PC-9 (cell line): ENCODE results near the gene DPYSL4. TPM values are rescaled to one million over a fixed set of nuclear protein-coding genes. Genes with fewer than 3 reads are reported as not detected.

Source experiments
- BruUV-seq: library from RNA; stranded (reverse); fragments of 400-500 nt; replicated peaks from 2 replicates; lab custom pipeline; 2021; lab: Mats Ljungman, UMichigan
- CTCF ChIA-PET: fragments of 300-600 bp; sonication (Branson Sonifier 250); formaldehyde crosslinking; loops from one replicate; lab custom pipeline; 2022; ENCODE audit warnings: antibody characterized with exemption; lab: Charles Lee
- POLR2A ChIA-PET: fragments of 300-600 bp; sonication (Branson Sonifier 250); formaldehyde crosslinking; loops from one replicate; lab custom pipeline; 2022; ENCODE audit warnings: antibody characterized with exemption; ENCODE audit not compliant: unreplicated experiment; lab: Charles Lee
- DNase-seq, 2 experiments: peaks; one replicate each; pipeline versions ENCODE4 v3.0.0 to v3.0.0-alpha.2; 2015 to 2022; ENCODE audit warnings: mixed read lengths in 1 of 2
- H2AFZ ChIP-seq: fragments of 200-600 bp; sonication (generic); 2 replicates; pipeline ENCODE4 v1.8.1; 2017; ENCODE audit warnings: antibody characterized with exemption
- H3F3A ChIP-seq: fragments of 200-600 bp; sonication (generic); 2 replicates; pipeline ENCODE4 v1.8.1; 2017; ENCODE audit warnings: antibody characterized with exemption, mild to moderate bottlenecking, low read depth; ENCODE audit not compliant: insufficient read depth
- H3K27ac ChIP-seq: fragments of 200-600 bp; sonication (generic); 2 replicates; pipeline ENCODE4 v1.6.1; 2016; ENCODE audit warnings: mixed run types
- H3K27me3 ChIP-seq: fragments of 200-600 bp; sonication (generic); 2 replicates; pipeline ENCODE4 v1.6.1; 2016; ENCODE audit warnings: low read depth, mixed run types; ENCODE audit not compliant: insufficient read depth
- H3K36me3 ChIP-seq: fragments of 200-600 bp; sonication (generic); 2 replicates; pipeline ENCODE4 v1.6.1; 2016; ENCODE audit warnings: low read depth, mixed run types
- H3K4me1 ChIP-seq: fragments of 200-600 bp; sonication (generic); replicated peaks from 2 replicates; pipeline ENCODE4 v1.6.1; 2016; ENCODE audit warnings: mixed run types; ENCODE audit not compliant: insufficient read depth
- H3K4me2 ChIP-seq: fragments of 200-600 bp; sonication (generic); 2 replicates; pipeline ENCODE4 v1.6.1; 2017; ENCODE audit warnings: mixed run types
- H3K4me3 ChIP-seq: fragments of 200-600 bp; sonication (generic); 2 replicates; pipeline ENCODE4 v1.6.1; 2016; ENCODE audit warnings: mixed run types
- H3K79me2 ChIP-seq: fragments of 200-600 bp; sonication (generic); 2 replicates; pipeline ENCODE4 v1.6.1; 2017; ENCODE audit warnings: low read depth, mixed run types
- H3K9me2 ChIP-seq: fragments of 200-600 bp; sonication (generic); 2 replicates; pipeline ENCODE4 v1.8.1; 2017; ENCODE audit warnings: mild to moderate bottlenecking; ENCODE audit not compliant: insufficient read depth
- H3K9me3 ChIP-seq: fragments of 200-600 bp; sonication (generic); 2 replicates; pipeline ENCODE4 v1.8.1; 2016; ENCODE audit warnings: low read depth; ENCODE audit not compliant: insufficient read depth
- H4K20me1 ChIP-seq: fragments of 200-600 bp; sonication (generic); 2 replicates; pipeline ENCODE4 v1.8.1; 2017; ENCODE audit not compliant: insufficient read depth
- EZH2 ChIP-seq: fragments of 200-600 bp; sonication (generic); IDR thresholded peaks from 2 replicates; pipeline ENCODE4 v1.8.0; 2017; ENCODE audit warnings: antibody characterized with exemption, low read depth
- intact Hi-C: fragments of 100-400 bp; cut with micrococcal nuclease; formaldehyde crosslinking; loops from one replicate; pipeline ENCODE4 v1.10.0; 2022; ENCODE audit not compliant: unreplicated experiment
- total RNA-seq: library from RNA; stranded (reverse); gene quantifications from 2 replicates; pipeline ENCODE4 v1.2.3, GENCODE V29; 2021
- TF ChIP-seq, protein P1 (sequence below): fragments of 200-600 bp; sonication (generic); conservative IDR thresholded peaks from 2 replicates; pipeline ENCODE4 v1.6.1; 2017; ENCODE audit warnings: mixed run types, antibody characterized with exemption, mild to moderate bottlenecking, moderate library complexity

DPYSL4 gene
- total RNA-seq, 1 experiment from 2014 or later = 4.8 TPM

DNA sequence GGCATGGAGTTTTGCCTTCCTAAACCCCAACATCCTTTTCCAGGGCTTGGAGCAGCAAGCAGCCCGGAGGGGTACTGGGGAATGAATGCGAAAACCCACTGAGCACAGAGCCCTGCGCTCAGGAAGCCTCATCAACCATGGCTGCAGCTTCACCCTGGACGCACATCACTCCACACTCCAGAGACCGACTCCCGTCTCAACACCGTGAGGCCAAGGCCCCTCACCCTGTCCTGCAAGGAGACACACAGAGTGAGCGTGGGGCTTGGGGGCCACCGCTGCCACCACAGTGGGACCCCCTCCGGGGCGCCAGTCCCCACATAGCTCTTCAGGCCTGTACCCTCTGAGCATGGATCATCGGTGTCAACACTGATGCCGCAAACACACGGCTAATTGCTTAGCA is 41.9 kb downstream of the DPYSL4 start:
- Histone ChIP-seq H3K4me2 (no peak overlapping the region), H3K9me3 (no peaks in the 10 kb centered on the region)
- TF ChIP-seq, protein P1, sequence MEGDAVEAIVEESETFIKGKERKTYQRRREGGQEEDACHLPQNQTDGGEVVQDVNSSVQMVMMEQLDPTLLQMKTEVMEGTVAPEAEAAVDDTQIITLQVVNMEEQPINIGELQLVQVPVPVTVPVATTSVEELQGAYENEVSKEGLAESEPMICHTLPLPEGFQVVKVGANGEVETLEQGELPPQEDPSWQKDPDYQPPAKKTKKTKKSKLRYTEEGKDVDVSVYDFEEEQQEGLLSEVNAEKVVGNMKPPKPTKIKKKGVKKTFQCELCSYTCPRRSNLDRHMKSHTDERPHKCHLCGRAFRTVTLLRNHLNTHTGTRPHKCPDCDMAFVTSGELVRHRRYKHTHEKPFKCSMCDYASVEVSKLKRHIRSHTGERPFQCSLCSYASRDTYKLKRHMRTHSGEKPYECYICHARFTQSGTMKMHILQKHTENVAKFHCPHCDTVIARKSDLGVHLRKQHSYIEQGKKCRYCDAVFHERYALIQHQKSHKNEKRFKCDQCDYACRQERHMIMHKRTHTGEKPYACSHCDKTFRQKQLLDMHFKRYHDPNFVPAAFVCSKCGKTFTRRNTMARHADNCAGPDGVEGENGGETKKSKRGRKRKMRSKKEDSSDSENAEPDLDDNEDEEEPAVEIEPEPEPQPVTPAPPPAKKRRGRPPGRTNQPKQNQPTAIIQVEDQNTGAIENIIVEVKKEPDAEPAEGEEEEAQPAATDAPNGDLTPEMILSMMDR = no peak
- no peak for TF ChIP-seq EZH2

DNA sequence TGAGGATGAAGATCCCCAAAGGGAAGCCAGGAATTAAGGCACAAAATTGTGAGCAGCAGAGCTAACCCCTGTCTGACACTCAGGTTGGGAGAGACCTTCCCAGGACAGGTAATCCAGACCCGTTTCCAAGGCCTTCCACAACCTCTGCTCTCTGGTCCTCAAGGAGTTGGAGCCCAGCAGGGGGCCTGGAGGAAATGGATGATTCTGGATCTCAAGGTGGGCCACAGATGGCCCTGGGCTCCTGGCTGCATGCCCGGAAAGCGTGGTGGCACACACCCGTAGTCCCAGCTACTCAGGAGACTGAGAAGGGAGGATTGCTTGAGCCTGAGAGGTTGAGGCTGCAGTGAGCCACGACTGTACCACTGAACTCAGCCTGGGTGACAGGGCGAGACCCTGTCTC is 42.3 kb downstream of the DPYSL4 start:
- H3K4me1 ChIP-seq = no peaks in the 10 kb centered on the region
- POLR2A ChIA-PET = no interaction called here
- H3K27me3 ChIP-seq = no peaks in the 10 kb centered on the region
- no peaks in the 10 kb centered on the region for H3K79me2 ChIP-seq
- H3K9me3 ChIP-seq = no peaks in the 10 kb centered on the region
- H3K27ac ChIP-seq = no peak overlapping the region
- no peaks in the 10 kb centered on the region for H3K9me2 ChIP-seq
- BruUV-seq = no TSS peak
- no peak overlapping the region for H2AFZ ChIP-seq
- CTCF ChIA-PET = interaction anchor here (0.6 kb wide), 1 partner anchor 21 kb away, joined by 7 read pairs; no protein-coding TSS in a partner anchor
- H3K4me3 ChIP-seq = no peak overlapping the region
- H3K36me3 ChIP-seq = no peaks in the 10 kb centered on the region
- no peaks in the 10 kb centered on the region for H4K20me1 ChIP-seq
- no peak for DNase-seq
- TF ChIP-seq, protein P1 = no peak
- no peak for TF ChIP-seq EZH2
- intact Hi-C loops = no loop called here
- H3F3A ChIP-seq = no peaks in the 10 kb centered on the region
- H3K4me2 ChIP-seq = no peak overlapping the region

More for the DNA sequence above, 41.9 kb downstream of the DPYSL4 start:
- no peaks in the 10 kb centered on the region for H3K4me1 ChIP-seq
- POLR2A ChIA-PET = no interaction called here
- no peaks in the 10 kb centered on the region for H3K79me2 ChIP-seq
- no peaks in the 10 kb centered on the region for H3K36me3 ChIP-seq
- no TSS peak for BruUV-seq
- CTCF ChIA-PET = no interaction called here
- H4K20me1 ChIP-seq = no peaks in the 10 kb centered on the region
- H3F3A ChIP-seq = no peaks in the 10 kb centered on the region
- intact Hi-C loops = no loop called here
- H3K9me2 ChIP-seq = no peaks in the 10 kb centered on the region
- no peaks in the 10 kb centered on the region for H3K27me3 ChIP-seq
- DNase-seq = no peak
- no peak overlapping the region for H3K27ac ChIP-seq
- no peak overlapping the region for H3K4me3 ChIP-seq
- H2AFZ ChIP-seq = no peak overlapping the region

DNA sequence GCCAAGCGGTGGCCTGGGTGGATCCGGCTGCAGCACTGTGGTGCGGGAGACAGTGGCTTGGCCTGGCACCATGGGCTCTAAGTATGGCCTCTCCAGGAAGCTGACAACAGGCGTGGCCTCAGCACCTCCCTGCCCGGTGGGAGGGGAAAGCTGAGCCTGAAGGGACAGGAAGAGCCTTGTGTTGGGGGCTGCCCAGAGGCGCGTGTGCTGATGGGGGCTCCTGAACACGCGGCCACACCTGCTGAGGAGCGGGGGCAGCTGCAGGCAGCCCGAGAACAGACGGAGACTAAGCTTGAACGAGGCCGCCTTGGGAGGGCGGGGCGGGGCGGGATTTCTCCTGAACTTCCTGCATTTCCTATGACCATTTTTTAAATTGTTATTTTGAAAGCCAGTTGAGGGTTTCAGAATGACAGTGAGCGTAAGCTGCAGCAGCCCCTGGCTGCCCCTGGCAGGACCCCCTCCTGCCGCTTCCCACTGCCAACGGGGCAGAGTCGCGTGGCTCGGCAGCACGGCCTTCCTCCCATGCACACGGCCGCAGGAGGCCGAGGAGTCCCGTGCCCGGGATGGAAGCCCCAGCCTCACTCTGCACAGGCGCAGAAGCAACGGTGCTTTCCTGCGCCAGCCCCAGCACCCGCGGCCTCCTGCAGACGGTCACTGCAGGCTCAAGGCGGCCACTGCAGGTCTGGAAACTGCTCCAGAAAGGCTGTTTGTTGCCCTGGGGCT is 43.2 kb downstream of the DPYSL4 start:
- CTCF ChIA-PET = no interaction called here
- TF ChIP-seq, protein P1 = no peak
- TF ChIP-seq EZH2 = no peak
- H2AFZ ChIP-seq = no peak overlapping the region

More for the DNA sequence above, 43.2 kb downstream of the DPYSL4 start:
- no peaks in the 10 kb centered on the region for H3F3A ChIP-seq
- no peak overlapping the region for H3K27ac ChIP-seq
- no peaks in the 10 kb centered on the region for H3K9me3 ChIP-seq
- BruUV-seq = no TSS peak
- no peaks in the 10 kb centered on the region for H3K79me2 ChIP-seq
- H3K9me2 ChIP-seq = no peaks in the 10 kb centered on the region
- no peaks in the 10 kb centered on the region for H3K36me3 ChIP-seq
- POLR2A ChIA-PET = no interaction called here
- H3K4me3 ChIP-seq = no peak overlapping the region
- no peaks in the 10 kb centered on the region for H3K27me3 ChIP-seq
- no peak overlapping the region for H3K4me2 ChIP-seq
- DNase-seq = no peak
- no peaks in the 10 kb centered on the region for H4K20me1 ChIP-seq
- intact Hi-C loops = no loop called here
- no peaks in the 10 kb centered on the region for H3K4me1 ChIP-seq
